ENCODE data around the gene CCDC63.

DNA sequence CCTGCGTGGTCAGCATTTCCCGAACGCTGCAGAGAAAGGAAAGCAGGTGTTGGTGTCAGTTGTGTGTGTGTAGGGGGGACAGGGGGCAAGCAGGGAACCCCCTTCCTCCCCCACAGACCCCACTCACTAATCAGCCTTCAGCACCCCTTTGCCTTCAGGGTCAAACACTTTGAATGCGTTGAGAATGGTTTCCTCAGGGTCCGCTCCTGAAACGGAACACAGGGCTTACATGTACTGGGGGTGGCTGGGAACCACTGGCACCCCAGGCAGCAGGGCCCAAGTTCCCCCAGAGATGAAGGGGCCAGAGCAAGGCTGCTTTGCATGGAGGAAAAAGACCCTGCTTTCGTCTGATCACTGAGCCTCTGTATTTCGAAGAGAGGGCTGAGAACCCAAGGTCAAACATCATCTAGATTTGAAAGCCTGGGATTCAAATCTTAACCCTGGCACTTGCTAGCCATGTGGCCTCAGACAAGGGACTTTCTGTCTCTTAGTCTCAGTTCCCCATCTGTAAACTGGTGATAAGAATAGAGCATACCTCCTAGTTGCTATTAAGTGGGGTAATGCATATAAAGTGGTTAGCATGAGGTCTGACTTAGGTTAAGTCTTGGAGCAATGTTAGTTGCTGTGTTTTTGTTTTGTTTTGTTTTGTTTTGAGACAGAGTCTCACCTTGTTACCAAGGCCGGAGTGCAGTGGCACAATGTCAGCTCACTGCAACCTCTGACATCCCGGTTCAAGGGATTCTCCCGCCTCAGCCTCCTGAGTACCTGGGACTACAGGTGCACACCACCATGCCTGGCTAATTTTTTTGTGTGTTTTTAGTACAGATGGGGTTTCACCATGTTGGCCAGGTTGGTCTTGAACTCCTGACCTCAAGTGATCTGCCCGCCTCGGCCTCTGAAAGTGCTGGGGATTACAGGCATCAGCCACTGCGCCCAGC is 66.6 kb downstream of the CCDC63 start:
- TF ChIP-seq, protein P1, sequence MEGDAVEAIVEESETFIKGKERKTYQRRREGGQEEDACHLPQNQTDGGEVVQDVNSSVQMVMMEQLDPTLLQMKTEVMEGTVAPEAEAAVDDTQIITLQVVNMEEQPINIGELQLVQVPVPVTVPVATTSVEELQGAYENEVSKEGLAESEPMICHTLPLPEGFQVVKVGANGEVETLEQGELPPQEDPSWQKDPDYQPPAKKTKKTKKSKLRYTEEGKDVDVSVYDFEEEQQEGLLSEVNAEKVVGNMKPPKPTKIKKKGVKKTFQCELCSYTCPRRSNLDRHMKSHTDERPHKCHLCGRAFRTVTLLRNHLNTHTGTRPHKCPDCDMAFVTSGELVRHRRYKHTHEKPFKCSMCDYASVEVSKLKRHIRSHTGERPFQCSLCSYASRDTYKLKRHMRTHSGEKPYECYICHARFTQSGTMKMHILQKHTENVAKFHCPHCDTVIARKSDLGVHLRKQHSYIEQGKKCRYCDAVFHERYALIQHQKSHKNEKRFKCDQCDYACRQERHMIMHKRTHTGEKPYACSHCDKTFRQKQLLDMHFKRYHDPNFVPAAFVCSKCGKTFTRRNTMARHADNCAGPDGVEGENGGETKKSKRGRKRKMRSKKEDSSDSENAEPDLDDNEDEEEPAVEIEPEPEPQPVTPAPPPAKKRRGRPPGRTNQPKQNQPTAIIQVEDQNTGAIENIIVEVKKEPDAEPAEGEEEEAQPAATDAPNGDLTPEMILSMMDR (IDR thresholded peaks at IDR 0.05), result no peak
- TF ChIP-seq USF1 (IDR thresholded peaks at IDR 0.05; ENCODE audit: borderline replicate concordance, low read depth), result no peak
- TF ChIP-seq EP300 (IDR thresholded peaks at IDR 0.05; ENCODE audit: borderline replicate concordance in 1 of 2, low read depth in 1 of 2, low read length in 1 of 2), result no peak
- no peak for TF ChIP-seq FOXM1 (IDR thresholded peaks at IDR 0.05; ENCODE audit: low read depth)
- TF ChIP-seq, protein P2, sequence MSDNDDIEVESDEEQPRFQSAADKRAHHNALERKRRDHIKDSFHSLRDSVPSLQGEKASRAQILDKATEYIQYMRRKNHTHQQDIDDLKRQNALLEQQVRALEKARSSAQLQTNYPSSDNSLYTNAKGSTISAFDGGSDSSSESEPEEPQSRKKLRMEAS (IDR thresholded peaks at IDR 0.05; ENCODE audit: low read depth), result no peak

All from SK-N-SH (cell line).